SK-N-SH treated with all-trans-retinoic acid at 6 μM for 48 hours (cell line): ENCODE results near the gene S100PBP.

Source experiments
- RARB ChIP-seq: fragments of 250-450 bp; sonication (Bioruptor Pico); IDR thresholded peaks from 2 replicates; pipeline ENCODE4 v1.8.0; 2021; ENCODE audit warnings: mild to moderate bottlenecking, moderate library complexity
- ZFP30 ChIP-seq: fragments of 450-650 bp; formaldehyde crosslinking; IDR thresholded peaks from 2 replicates; pipeline ENCODE4 v1.5.0; 2022; ENCODE audit warnings: mild to moderate bottlenecking, moderate library complexity
- TF ChIP-seq, protein P1 (sequence below): fragments of 250-450 bp; sonication (Bioruptor Pico); IDR thresholded peaks from 2 replicates; pipeline ENCODE4 v1.8.0; 2020; ENCODE audit warnings: mild to moderate bottlenecking, moderate library complexity, borderline replicate concordance
- TF ChIP-seq, protein P2 (sequence below): fragments of 250-450 bp; sonication (Bioruptor Pico); IDR thresholded peaks from 2 replicates; pipeline ENCODE4 v1.5.1; 2020; ENCODE audit warnings: low read depth, mild to moderate bottlenecking, moderate library complexity

- TF ChIP-seq RARB (CRISPR knock-in tag) = no peak
- no peak for TF ChIP-seq ZFP30 (CRISPR knock-in tag)
- TF ChIP-seq, protein P1, sequence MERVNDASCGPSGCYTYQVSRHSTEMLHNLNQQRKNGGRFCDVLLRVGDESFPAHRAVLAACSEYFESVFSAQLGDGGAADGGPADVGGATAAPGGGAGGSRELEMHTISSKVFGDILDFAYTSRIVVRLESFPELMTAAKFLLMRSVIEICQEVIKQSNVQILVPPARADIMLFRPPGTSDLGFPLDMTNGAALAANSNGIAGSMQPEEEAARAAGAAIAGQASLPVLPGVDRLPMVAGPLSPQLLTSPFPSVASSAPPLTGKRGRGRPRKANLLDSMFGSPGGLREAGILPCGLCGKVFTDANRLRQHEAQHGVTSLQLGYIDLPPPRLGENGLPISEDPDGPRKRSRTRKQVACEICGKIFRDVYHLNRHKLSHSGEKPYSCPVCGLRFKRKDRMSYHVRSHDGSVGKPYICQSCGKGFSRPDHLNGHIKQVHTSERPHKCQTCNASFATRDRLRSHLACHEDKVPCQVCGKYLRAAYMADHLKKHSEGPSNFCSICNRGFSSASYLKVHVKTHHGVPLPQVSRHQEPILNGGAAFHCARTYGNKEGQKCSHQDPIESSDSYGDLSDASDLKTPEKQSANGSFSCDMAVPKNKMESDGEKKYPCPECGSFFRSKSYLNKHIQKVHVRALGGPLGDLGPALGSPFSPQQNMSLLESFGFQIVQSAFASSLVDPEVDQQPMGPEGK (CRISPR knock-in tag) = no peak
- TF ChIP-seq, protein P2, sequence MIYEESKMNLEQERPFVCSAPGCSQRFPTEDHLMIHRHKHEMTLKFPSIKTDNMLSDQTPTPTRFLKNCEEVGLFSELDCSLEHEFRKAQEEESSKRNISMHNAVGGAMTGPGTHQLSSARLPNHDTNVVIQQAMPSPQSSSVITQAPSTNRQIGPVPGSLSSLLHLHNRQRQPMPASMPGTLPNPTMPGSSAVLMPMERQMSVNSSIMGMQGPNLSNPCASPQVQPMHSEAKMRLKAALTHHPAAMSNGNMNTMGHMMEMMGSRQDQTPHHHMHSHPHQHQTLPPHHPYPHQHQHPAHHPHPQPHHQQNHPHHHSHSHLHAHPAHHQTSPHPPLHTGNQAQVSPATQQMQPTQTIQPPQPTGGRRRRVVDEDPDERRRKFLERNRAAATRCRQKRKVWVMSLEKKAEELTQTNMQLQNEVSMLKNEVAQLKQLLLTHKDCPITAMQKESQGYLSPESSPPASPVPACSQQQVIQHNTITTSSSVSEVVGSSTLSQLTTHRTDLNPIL (CRISPR knock-in tag) = no peak
These were observed 54.1 kb downstream of the S100PBP start for GRCh38 chr1:32871364-32872191.
